HG02885 (cell line): ENCODE measurements around the gene CEBPB.
"Not testable (repeated sequence)": the region's sequence is repeated elsewhere in the genome, so short reads cannot be mapped to it uniquely, and the experiment has no call there.

Experiments
- ATAC-seq: cut with Tn5 transposase; IDR thresholded peaks from one replicate; pipeline ENCODE4 v1.9.1; 2021; ENCODE audit warnings: mild to moderate bottlenecking; ENCODE audit not compliant: unreplicated experiment, poor library complexity

The CEBPB gene

GRCh38 chr20:50207026-50207425 lies 16.4 kb downstream of the CEBPB start:
- no peak for ATAC-seq

DNA sequence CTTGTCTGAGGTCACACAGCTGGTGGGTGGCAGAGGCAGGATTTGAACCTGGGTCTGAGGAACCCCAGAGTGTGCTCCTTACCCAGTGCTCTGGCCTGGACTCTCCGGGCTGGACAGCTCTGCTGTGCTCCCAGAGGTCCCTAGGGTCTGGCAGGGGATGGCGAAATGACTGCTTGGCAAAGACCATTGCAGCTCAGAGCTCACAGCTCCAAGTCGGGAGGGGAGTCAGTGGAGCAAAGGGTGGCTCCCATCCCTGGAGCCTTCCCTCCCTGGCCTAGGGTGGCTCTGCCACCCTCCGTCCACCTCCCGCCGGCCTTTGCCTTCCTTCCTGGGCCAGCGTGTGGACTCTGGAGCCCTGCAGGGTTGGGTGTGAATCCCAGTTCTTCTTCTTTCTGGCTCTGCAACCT lies 17.5 kb downstream of the CEBPB start:
- no peak for ATAC-seq

- ATAC-seq, result not testable (repeated sequence)
Observed at GRCh38 chr20:50208815-50209214, 18.2 kb downstream of the CEBPB start.

GRCh38 chr20:50210066-50210619 lies 19.5 kb downstream of the CEBPB start:
- ATAC-seq, result no peak

GRCh38 chr20:50211091-50211490 lies 20.5 kb downstream of the CEBPB start:
- ATAC-seq, result no peak

DNA sequence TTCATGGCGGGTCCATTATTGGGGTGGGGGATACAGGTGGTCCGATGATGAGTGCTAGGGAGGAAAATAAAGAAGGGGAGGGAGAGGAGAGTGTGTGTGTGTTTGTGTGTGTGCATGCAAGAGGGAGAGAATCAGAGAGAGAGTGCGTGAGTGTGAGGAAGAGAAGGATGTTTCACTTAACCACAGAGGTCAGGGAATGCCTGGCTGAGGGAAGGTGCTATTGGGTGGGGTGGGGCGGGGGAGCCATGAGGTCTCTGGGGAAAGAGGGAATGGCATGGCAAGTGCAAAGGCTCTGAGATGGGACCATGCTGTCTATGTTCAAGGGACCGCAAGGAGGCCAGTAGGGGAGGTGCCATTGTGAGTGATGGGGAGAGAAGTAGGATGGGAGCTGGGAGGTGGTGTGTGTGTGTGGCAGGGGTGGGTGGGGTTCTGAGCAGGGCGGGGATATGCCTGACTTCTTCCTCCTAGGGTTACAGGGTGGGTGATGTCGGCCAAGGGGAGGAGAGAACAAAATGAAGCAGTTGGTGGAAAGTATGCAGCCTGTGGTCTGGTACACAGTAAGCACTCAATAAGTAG lies 23.0 kb downstream of the CEBPB start:
- no peak for ATAC-seq

DNA sequence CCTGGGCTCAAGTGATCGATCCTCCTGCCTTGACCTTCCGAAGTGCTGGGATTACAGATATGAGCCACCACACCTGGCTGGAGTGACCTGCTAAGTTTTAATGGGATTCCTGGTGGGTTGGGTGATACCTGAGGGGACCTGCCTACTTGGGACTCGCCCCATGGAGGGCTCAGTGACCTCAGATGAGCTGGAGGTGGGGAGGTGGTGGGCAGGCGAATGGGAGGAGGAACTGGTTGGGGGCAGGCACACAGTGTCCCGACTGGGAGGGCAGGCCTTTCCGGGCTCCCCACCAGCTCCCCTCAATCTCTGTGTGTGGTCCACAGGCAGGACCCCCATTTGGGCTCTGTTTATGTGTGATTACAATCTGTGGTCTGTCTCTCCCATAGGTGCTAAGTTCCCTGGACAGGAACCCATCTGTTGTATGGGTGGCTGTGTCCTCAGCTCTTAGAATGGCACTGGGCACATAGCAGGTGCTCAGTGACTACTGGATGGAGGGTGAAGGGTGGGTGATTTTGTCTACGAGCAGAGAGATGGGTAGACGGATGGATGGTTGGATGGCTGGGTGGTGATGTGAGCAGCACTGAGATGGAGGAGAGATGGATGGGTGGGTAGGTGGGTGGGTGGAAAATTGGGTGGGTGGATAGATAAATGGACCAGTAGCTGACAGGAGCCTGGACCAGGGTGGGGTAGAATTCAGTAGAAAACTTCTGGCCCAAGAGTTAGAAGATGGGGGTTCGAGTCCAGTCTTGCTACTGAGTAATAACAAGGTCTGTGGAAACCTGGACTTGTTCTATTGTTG lies 23.8 kb downstream of the CEBPB start:
- no peak for ATAC-seq

- no peak for ATAC-seq
Observed at GRCh38 chr20:50215101-50215690, 24.6 kb downstream of the CEBPB start.

- ATAC-seq, result no peak
Observed at GRCh38 chr20:50215926-50216325, 25.3 kb downstream of the CEBPB start.

GRCh38 chr20:50216543-50217206 lies 26.0 kb downstream of the CEBPB start:
- no peak for ATAC-seq

DNA sequence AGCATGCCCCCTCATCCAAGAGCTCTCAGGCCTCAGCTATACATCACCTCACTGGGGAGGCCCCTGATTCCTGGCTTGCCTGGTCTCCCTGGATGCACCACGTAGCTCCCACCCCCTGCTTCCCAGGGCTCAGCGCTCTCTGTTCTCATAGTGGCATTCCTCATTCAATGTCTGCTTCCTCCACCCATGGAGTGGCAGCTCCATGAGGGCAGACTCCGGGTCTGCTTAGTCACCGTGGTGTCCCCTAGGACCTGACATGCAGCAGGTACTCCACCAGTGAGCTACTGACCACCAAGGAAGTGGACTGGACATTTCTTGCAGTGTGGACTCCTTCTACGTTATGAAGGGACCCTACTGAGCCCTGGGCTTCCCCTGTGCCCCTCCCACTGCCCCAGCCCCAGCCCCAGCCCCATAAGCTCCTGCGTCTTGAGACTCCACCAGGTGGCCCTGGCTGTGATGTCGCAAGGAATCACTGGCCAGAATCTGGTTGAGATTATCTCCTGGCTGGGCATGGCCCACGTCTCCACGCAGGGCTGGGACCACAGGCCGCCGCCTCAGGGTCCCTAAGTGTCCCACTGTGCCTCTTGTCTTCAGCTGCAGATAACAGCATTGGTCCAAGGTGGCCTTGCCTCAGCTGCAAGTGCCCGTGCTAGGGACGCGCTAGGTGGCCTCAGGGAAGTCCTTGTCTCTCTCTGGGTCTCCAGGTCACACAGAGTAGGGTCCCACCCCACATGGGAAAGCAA lies 26.7 kb downstream of the CEBPB start:
- no peak for ATAC-seq

- no peak for ATAC-seq
Observed at GRCh38 chr20:50218987-50219435, 28.4 kb downstream of the CEBPB start.

- no peak for ATAC-seq
Observed at GRCh38 chr20:50219600-50219999, 29.0 kb downstream of the CEBPB start.

DNA sequence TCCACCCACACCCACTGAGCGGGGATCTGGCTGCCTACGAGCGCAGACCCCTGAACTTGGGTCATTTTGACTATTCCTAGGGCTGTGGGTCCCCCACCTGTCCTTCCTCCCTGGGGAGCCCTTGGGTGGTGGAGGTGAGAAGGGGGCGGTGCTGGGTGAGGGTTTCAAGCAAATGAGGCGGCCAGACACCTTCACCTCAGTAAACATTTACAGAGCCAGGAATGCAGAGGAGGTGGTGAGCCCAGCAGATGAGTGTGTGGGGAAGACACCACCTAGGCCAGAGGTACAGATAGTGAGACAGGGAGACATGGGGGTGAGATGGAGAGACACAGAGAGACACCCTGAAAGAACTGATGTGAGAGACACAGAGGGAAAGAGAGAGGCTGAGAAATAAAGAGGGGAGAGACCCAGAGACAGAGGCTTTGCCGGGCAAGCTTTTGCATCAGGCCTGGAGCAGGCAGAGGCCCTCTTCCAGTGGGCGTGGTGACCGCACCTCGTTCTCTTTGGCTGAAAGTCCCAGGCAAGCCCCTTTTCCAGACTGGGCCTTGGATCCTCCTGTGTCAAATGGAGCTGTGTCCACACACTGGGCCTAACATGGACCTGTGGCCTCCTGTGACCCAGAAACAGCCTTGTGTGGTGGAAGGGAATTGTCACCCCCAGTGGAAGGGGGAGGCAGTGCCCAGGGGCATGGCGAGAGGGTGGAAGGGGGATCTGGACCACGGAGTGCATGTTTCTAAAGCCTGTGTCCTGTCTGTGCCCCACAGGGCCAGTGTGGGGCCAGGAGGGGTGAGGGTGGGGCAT lies 29.7 kb downstream of the CEBPB start:
- no peak for ATAC-seq

DNA sequence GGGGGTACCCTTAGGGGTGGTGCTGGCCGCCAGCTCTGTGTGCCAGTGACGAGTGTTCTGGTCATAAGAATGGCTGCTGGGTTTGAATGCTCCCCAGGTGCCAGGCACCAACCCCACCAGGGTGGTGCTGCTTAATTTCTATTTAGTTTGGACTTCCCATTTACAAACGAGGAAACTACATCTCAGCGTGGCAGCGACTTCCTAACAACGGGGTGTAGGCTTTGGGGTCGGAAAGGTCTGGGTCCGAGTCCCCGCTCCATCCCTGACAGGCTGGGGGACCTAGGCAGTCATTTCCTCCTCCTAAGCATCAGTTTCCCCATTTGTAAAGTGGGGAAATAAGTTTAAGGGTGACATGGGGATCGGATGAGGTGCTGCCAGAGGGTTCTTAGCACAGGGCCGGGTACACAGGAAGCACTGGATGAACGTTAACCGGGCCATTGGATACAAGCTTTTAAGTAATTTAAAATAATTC lies 30.3 kb downstream of the CEBPB start:
- ATAC-seq, result no peak

- no peak for ATAC-seq
Observed at GRCh38 chr20:50221501-50222308, 31.1 kb downstream of the CEBPB start.

DNA sequence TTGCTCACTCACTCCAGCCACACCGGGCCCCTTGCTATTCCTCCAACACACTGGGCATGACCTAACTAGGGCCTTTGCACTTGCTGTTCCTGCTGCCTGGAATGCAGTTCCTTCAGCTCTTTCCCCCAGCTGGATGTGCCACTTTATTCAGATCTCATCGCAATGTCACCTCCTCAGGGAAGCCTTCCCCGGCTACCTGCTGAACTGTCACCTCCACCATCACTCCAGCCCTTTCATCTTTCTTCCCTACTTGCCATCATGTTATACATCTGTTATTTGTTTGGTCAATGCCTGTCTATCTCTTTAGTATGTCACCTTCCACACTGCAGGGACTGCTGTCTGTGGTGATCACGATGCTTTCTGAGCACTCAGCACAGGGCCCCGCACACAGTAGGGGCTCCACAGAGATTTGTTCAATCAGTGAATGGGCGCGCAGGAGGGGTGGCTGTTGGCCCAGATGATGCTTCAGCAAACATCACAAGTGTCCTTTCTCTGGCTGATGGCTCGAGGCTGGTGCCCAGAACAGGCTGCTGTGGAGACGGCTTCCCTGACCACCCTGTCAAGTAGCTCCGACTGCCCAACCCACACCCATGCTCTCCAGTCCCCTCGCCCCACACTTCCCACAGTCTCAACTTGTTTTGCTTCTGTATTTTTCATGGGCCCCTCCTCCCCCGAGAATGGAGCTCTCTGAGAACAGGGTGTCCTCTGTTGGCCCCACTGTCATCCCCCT lies 31.8 kb downstream of the CEBPB start:
- no peak for ATAC-seq
